ENCODE measurements around the gene OPN4. TPM values are rescaled to one million over a fixed set of nuclear protein-coding genes. Genes with fewer than 3 reads are reported as not detected.
A peak's percentile ranks its signal among the peaks of the same experiment; 100 is the strongest.

OPN4 gene
- total RNA-seq, 3 donors from 2014 or later = not detected

DNA sequence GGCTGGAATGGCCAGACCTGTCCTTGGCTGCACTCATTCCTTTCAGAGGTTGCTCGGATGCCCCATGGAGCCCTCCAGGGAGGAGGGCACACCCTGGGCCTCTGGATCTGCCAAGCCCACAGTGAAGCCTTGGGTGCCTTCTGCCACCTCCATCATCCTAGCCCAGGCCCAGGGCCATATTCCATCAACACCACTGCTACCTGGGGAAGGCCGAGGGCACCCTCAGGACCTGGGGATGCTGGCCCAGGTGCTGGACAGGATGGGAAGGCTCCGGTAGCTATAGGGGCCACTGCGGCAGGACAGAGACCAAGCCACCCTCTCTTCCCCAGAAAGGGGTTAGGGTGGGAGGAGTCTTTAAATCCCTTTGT lies 810 bp downstream of the OPN4 start:
- H3K36me3 ChIP-seq = no peaks in the 10 kb centered on the region
- peak in 1 of 2 donors; percentile 9 for DNase-seq (ENCODE audit: low spot score in 2 of 2)
- H3K9me3 ChIP-seq = no peaks in the 10 kb centered on the region
- TF ChIP-seq, protein P1, sequence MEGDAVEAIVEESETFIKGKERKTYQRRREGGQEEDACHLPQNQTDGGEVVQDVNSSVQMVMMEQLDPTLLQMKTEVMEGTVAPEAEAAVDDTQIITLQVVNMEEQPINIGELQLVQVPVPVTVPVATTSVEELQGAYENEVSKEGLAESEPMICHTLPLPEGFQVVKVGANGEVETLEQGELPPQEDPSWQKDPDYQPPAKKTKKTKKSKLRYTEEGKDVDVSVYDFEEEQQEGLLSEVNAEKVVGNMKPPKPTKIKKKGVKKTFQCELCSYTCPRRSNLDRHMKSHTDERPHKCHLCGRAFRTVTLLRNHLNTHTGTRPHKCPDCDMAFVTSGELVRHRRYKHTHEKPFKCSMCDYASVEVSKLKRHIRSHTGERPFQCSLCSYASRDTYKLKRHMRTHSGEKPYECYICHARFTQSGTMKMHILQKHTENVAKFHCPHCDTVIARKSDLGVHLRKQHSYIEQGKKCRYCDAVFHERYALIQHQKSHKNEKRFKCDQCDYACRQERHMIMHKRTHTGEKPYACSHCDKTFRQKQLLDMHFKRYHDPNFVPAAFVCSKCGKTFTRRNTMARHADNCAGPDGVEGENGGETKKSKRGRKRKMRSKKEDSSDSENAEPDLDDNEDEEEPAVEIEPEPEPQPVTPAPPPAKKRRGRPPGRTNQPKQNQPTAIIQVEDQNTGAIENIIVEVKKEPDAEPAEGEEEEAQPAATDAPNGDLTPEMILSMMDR (IDR thresholded peaks at IDR 0.05) = no peak
- no peak for TF ChIP-seq POLR2AphosphoS5 (IDR thresholded peaks at IDR 0.05)
- no peak for TF ChIP-seq POLR2A (IDR thresholded peaks at IDR 0.05)
- H3K4me3 ChIP-seq = no peak overlapping the region
- no peak overlapping the region for H3K27ac ChIP-seq
- H3K27me3 ChIP-seq = no peaks in the 10 kb centered on the region
- intact Hi-C loops (cut with DNase I; ENCODE audit: low total_unique reads) = no loop called here
- no peaks in the 10 kb centered on the region for H3K4me1 ChIP-seq

DNA sequence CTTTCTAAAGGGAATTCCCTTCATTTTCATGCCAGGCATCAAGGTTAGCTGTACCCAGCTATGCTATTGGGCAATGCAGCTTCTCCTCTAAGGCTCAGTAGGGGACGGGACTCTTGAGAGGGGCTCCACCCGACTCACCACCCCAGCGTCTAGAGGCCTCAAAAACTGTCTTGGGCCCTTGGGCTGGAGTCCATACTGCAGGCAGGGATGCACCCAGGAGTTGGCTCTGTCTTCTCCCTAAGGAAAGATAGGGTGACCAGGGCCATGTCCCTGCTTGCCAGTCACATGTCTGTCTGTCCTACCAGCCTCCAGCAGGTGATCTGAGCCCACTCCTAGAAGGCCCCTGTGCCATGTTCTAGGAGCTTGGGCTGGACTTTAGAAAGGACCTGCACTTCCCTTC lies 1.2 kb downstream of the OPN4 start:
- intact Hi-C loops (cut with DNase I; ENCODE audit: low total_unique reads) = no loop called here
- peak in 1 of 2 donors; percentile 2 for DNase-seq (ENCODE audit: low spot score in 2 of 2)
- no peaks in the 10 kb centered on the region for H3K4me1 ChIP-seq
- H3K36me3 ChIP-seq = no peaks in the 10 kb centered on the region
- TF ChIP-seq, protein P1 (IDR thresholded peaks at IDR 0.05) = no peak
- TF ChIP-seq POLR2A (IDR thresholded peaks at IDR 0.05) (no peak), POLR2AphosphoS5 (IDR thresholded peaks at IDR 0.05) (no peak)
- H3K27ac ChIP-seq = no peak overlapping the region
- H3K4me3 ChIP-seq = no peak overlapping the region
- H3K27me3 ChIP-seq = no peaks in the 10 kb centered on the region
- no peaks in the 10 kb centered on the region for H3K9me3 ChIP-seq

DNA sequence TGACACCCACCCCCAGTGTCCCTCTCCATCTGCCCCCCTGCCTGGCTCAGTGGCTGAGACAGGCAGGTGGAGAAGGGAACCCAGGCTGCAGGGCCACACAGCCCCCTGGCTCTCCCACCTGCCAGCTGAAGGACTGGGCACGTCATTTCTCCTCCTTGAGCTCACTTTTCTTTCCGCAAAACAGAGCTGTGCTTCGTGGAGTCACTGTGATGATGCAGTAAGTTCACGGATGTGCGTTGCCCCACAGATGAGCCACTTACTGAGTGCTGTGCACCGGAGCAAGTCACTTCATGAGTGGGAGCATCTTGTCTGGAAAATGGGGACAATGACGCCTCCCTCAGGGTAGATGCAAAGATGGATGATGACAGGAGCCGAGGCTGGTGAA lies 2.7 kb downstream of the OPN4 start:
- intact Hi-C loops (cut with DNase I; ENCODE audit: low total_unique reads) = no loop called here
- TF ChIP-seq POLR2AphosphoS5 (IDR thresholded peaks at IDR 0.05) (no peak), POLR2A (IDR thresholded peaks at IDR 0.05) (no peak)
- TF ChIP-seq, protein P1 (IDR thresholded peaks at IDR 0.05) = no peak
- H3K4me1 ChIP-seq = no peaks in the 10 kb centered on the region
- peak in 1 of 2 donors; percentile 22 for DNase-seq (ENCODE audit: low spot score in 2 of 2)
- H3K27me3 ChIP-seq = no peaks in the 10 kb centered on the region
- no peak overlapping the region for H3K4me3 ChIP-seq
- no peak overlapping the region for H3K27ac ChIP-seq
- no peaks in the 10 kb centered on the region for H3K9me3 ChIP-seq
- H3K36me3 ChIP-seq = no peaks in the 10 kb centered on the region

DNA sequence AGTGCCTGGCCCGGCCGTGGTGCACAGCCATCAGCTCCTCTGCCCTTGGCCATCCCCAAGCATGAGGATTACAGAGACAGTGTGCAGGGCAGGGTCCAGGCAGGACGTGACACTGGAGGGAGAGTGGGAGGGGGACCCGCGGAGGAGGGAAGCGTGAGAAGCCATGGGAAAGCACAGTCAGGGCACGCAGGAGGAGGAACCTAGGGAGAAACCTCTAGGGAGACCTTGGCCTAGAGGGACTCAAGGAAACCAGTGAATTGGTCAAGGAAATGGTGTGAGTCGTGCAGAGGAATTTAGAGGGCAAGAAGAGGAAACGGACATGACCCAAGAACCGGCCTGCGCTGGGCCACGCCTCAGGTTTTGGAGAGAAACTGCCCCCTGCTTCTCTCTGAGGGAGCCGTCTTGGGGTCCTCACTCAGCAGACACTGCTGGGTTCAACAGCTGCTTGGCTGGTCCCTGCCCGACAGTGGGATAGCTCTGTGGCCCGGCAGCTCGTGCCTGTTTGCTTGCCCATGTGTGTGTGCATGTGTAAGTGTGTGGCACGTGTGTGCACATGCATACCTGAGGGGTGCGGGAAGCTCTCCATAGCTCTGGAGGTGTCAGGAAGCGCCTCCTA lies 3.2 kb downstream of the OPN4 start:
- Histone ChIP-seq H3K9me3 (no peaks in the 10 kb centered on the region), H3K36me3 (no peaks in the 10 kb centered on the region), H3K27me3 (no peaks in the 10 kb centered on the region), H3K27ac (no peak overlapping the region), H3K4me1 (no peaks in the 10 kb centered on the region), H3K4me3 (no peak overlapping the region)
- peak in 1 of 2 donors; percentile 39 for DNase-seq (ENCODE audit: low spot score in 2 of 2)
- intact Hi-C loops (cut with DNase I; ENCODE audit: low total_unique reads) = no loop called here
- TF ChIP-seq, protein P1 (IDR thresholded peaks at IDR 0.05) = no peak
- no peak for TF ChIP-seq POLR2A (IDR thresholded peaks at IDR 0.05)
- TF ChIP-seq POLR2AphosphoS5 (IDR thresholded peaks at IDR 0.05) = no peak

DNA sequence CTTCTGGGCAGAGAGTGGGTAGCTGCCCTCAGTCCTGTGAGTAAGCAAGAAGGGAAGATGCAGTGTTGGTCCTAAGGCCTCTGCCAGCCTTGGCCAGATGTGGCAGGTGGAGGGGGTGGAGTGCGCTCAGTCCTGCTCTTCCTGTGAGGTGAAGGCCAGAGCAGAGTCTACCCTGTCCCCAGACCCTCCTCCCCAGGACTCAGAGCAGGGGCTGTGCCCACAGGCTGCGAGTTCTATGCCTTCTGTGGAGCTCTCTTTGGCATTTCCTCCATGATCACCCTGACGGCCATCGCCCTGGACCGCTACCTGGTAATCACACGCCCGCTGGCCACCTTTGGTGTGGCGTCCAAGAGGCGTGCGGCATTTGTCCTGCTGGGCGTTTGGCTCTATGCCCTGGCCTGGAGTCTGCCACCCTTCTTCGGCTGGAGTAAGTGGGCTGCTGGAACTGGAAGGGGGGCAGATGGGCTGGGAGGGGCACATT lies 4.0 kb downstream of the OPN4 start:
- intact Hi-C loops (cut with DNase I; ENCODE audit: low total_unique reads) = no loop called here
- peak in 1 of 2 donors; percentile 49 for DNase-seq (ENCODE audit: low spot score in 2 of 2)
- TF ChIP-seq, protein P1 (IDR thresholded peaks at IDR 0.05) = no peak
- TF ChIP-seq POLR2AphosphoS5 (IDR thresholded peaks at IDR 0.05) (no peak), POLR2A (IDR thresholded peaks at IDR 0.05) (no peak)
- no peaks in the 10 kb centered on the region for H3K36me3 ChIP-seq
- H3K27ac ChIP-seq = no peak overlapping the region
- H3K9me3 ChIP-seq = no peaks in the 10 kb centered on the region
- no peak overlapping the region for H3K4me3 ChIP-seq
- no peaks in the 10 kb centered on the region for H3K27me3 ChIP-seq
- no peaks in the 10 kb centered on the region for H3K4me1 ChIP-seq
